ENCODE results near the gene HIPK3. TPM values are rescaled to one million over a fixed set of nuclear protein-coding genes. Genes with fewer than 3 reads are reported as not detected.

Gene HIPK3
- total RNA-seq, 2 donors from 2014 or later, result 31.6 to 33.2 TPM

- H3K27ac Mint-ChIP-seq, result no peak overlapping the region
- Histone ChIP-seq H3K4me1 (ENCODE audit: control insufficient read depth, insufficient read depth, low read length) (no peaks in the 10 kb centered on the region), H3K27ac (ENCODE audit: low read depth, low read length) (no peak overlapping the region), H3K9ac (ENCODE audit: extremely low read depth, low read length, poor library complexity, severe bottlenecking) (no peak overlapping the region), H3K4me3 (ENCODE audit: low read length) (no peak overlapping the region), H3K27me3 (ENCODE audit: control insufficient read depth, insufficient read depth, low read length, poor library complexity, severe bottlenecking) (no peaks in the 10 kb centered on the region), H3K9me3 (ENCODE audit: control insufficient read depth, low read length) (no peaks in the 10 kb centered on the region), H3K36me3 (ENCODE audit: control insufficient read depth, insufficient read depth, low read length) (no peaks in the 10 kb centered on the region)
- H3K4me1 Mint-ChIP-seq, result no peaks in the 10 kb centered on the region
- no peak for DNase-seq
- TF ChIP-seq, protein P1, sequence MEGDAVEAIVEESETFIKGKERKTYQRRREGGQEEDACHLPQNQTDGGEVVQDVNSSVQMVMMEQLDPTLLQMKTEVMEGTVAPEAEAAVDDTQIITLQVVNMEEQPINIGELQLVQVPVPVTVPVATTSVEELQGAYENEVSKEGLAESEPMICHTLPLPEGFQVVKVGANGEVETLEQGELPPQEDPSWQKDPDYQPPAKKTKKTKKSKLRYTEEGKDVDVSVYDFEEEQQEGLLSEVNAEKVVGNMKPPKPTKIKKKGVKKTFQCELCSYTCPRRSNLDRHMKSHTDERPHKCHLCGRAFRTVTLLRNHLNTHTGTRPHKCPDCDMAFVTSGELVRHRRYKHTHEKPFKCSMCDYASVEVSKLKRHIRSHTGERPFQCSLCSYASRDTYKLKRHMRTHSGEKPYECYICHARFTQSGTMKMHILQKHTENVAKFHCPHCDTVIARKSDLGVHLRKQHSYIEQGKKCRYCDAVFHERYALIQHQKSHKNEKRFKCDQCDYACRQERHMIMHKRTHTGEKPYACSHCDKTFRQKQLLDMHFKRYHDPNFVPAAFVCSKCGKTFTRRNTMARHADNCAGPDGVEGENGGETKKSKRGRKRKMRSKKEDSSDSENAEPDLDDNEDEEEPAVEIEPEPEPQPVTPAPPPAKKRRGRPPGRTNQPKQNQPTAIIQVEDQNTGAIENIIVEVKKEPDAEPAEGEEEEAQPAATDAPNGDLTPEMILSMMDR (conservative IDR thresholded peaks at IDR 0.05), result no peak
- H3K27me3 Mint-ChIP-seq (ENCODE audit: insufficient read depth), result no peaks in the 10 kb centered on the region
- no peaks in the 10 kb centered on the region for H3K36me3 Mint-ChIP-seq (ENCODE audit: low read depth)
- no peaks in the 10 kb centered on the region for H3K9me3 Mint-ChIP-seq
- no peak overlapping the region for H3K4me3 Mint-ChIP-seq
Measured at GRCh38 chr11:33225371-33225770, 31.8 kb upstream of the HIPK3 start.

GRCh38 chr11:33227578-33228261 lies 29.5 kb upstream of the HIPK3 start:
- Histone ChIP-seq H3K36me3 (ENCODE audit: control insufficient read depth, insufficient read depth, low read length) (no peaks in the 10 kb centered on the region), H3K4me3 (ENCODE audit: low read length) (no peak overlapping the region), H3K4me1 (ENCODE audit: control insufficient read depth, insufficient read depth, low read length) (no peaks in the 10 kb centered on the region), H3K9me3 (ENCODE audit: control insufficient read depth, low read length) (no peaks in the 10 kb centered on the region), H3K9ac (ENCODE audit: extremely low read depth, low read length, poor library complexity, severe bottlenecking) (no peak overlapping the region), H3K27ac (ENCODE audit: low read depth, low read length) (no peak overlapping the region), H3K27me3 (ENCODE audit: control insufficient read depth, insufficient read depth, low read length, poor library complexity, severe bottlenecking) (no peaks in the 10 kb centered on the region)
- TF ChIP-seq, protein P1 (conservative IDR thresholded peaks at IDR 0.05), result no peak
- no peak for DNase-seq
- Mint-ChIP-seq H3K4me3 (no peak overlapping the region), H3K27me3 (ENCODE audit: insufficient read depth) (no peaks in the 10 kb centered on the region), H3K36me3 (ENCODE audit: low read depth) (no peaks in the 10 kb centered on the region), H3K9me3 (no peaks in the 10 kb centered on the region), H3K27ac (no peak overlapping the region), H3K4me1 (no peaks in the 10 kb centered on the region)
- 98 to 100% methylated on average over 1 to 2 of the region's 2 CpGs for WGBS, 2 experiments (ENCODE audit: insufficient coverage in 1 of 2, insufficient read length in 1 of 2)

- Mint-ChIP-seq H3K36me3 (ENCODE audit: low read depth) (no peaks in the 10 kb centered on the region), H3K4me1 (no peaks in the 10 kb centered on the region), H3K27ac (no peak overlapping the region), H3K9me3 (no peaks in the 10 kb centered on the region), H3K27me3 (ENCODE audit: insufficient read depth) (no peaks in the 10 kb centered on the region), H3K4me3 (no peak overlapping the region)
- Histone ChIP-seq H3K27me3 (ENCODE audit: control insufficient read depth, insufficient read depth, low read length, poor library complexity, severe bottlenecking) (no peaks in the 10 kb centered on the region), H3K27ac (ENCODE audit: low read depth, low read length) (no peak overlapping the region), H3K4me1 (ENCODE audit: control insufficient read depth, insufficient read depth, low read length) (no peaks in the 10 kb centered on the region), H3K4me3 (ENCODE audit: low read length) (no peak overlapping the region), H3K36me3 (ENCODE audit: control insufficient read depth, insufficient read depth, low read length) (no peaks in the 10 kb centered on the region), H3K9me3 (ENCODE audit: control insufficient read depth, low read length) (no peaks in the 10 kb centered on the region), H3K9ac (ENCODE audit: extremely low read depth, low read length, poor library complexity, severe bottlenecking) (no peak overlapping the region)
- TF ChIP-seq, protein P1 (conservative IDR thresholded peaks at IDR 0.05), result no peak
- DNase-seq, result no peak
- WGBS, 2 experiments (ENCODE audit: insufficient coverage in 1 of 2, insufficient read length in 1 of 2), result 93 to 100% methylated on average over 2 to 6 of the region's 6 CpGs
Measured at GRCh38 chr11:33234397-33235190, 22.6 kb upstream of the HIPK3 start.
